GM21723 (cell line): ENCODE results near the gene STYXL1.

Experiments used
- ATAC-seq: cut with Tn5 transposase; IDR thresholded peaks from one replicate; pipeline ENCODE4 v1.9.1; 2021; ENCODE audit warnings: mild to moderate bottlenecking, moderate library complexity; ENCODE audit not compliant: unreplicated experiment

STYXL1 gene

GRCh38 chr7:75961218-75961617 is 86.6 kb downstream of the STYXL1 start:
- no peak for ATAC-seq

GRCh38 chr7:75960372-75960771 is 87.4 kb downstream of the STYXL1 start:
- no peak for ATAC-seq

GRCh38 chr7:75958802-75959543 is 88.8 kb downstream of the STYXL1 start:
- no peak for ATAC-seq

GRCh38 chr7:75957021-75957736 is 90.6 kb downstream of the STYXL1 start:
- no peak for ATAC-seq

- ATAC-seq: no peak
These were observed 92.4 kb downstream of the STYXL1 start for GRCh38 chr7:75955331-75955955.

- ATAC-seq: no peak
These were observed 93.9 kb downstream of the STYXL1 start for GRCh38 chr7:75953931-75954330.

GRCh38 chr7:75953431-75953830 is 94.4 kb downstream of the STYXL1 start:
- no peak for ATAC-seq

GRCh38 chr7:75951506-75951905 is 96.3 kb downstream of the STYXL1 start:
- no peak for ATAC-seq

- no peak for ATAC-seq
These were observed 97.6 kb downstream of the STYXL1 start for GRCh38 chr7:75950111-75950681.

GRCh38 chr7:75948179-75948578 is 99.6 kb downstream of the STYXL1 start:
- ATAC-seq: no peak
